ENCODE data around the gene DNAI1. TPM values are rescaled to one million over a fixed set of nuclear protein-coding genes. Genes with fewer than 3 reads are reported as not detected.

DNAI1 gene
- polyA plus RNA-seq, 1 donor (not counting 4 experiments of a cell fraction or from before 2014, with no cell fraction given) = 0.08 TPM

DNA sequence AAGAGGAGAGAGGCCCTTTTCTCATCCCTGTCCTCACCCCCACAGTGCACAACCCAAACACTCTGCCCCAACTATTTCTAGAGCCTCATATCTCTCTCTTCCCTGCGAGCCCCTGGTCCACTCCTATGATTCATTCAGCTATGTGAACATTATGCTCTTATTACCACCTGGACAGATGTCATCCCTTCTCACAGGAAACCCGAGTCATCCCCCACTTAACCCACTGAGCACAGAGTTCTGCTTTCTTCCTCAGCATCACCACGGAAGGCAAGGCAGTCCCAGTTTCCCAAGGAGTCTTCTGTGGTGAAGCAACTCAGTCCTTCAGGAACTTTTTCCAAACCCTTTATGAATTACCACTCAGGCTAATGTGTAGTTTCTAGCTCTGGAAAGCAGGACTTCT is 1.3 kb downstream of the DNAI1 start:
- no peaks in the 10 kb centered on the region for H3K36me3 ChIP-seq (ENCODE audit: control insufficient read depth in 2 of 2, extremely low read depth in 1 of 2, insufficient read depth in 2 of 2, low read length in 2 of 2)
- no peaks in the 10 kb centered on the region for H3K27me3 ChIP-seq (ENCODE audit: control insufficient read depth, extremely low read depth, insufficient read depth, low read length)
- no peak overlapping the region for H3K4me2 ChIP-seq (ENCODE audit: control insufficient read depth, extremely low read depth, insufficient read depth, low read depth, low read length)
- H3K9me1 ChIP-seq (ENCODE audit: control insufficient read depth, extremely low read depth, insufficient read depth, low read length) = no peaks in the 10 kb centered on the region
- no peak overlapping the region for H3K4me3 ChIP-seq (ENCODE audit: control insufficient read depth in 2 of 3, extremely low read depth in 1 of 3, insufficient read depth in 2 of 3, low read depth in 1 of 3, low read length in 3 of 3)
- FAIRE-seq = no peak
- no peaks in the 10 kb centered on the region for H3K9me3 ChIP-seq (ENCODE audit: control insufficient read depth, low read depth, low read length)
- no peak overlapping the region for H2AFZ ChIP-seq (ENCODE audit: control insufficient read depth, low read length)
- H3K4me1 ChIP-seq (ENCODE audit: control insufficient read depth, extremely low read depth, insufficient read depth, low read length) = peaks cover 37% of the 10 kb centered on the region
- H3K79me2 ChIP-seq (ENCODE audit: control insufficient read depth, insufficient read depth, low read length) = peaks cover 16% of the 10 kb centered on the region
- dilution Hi-C loops (cut with MboI; ENCODE audit: extremely low pct_ligation_motif_present, low sequenced_read_pairs) = no loop called here
- H3K27ac ChIP-seq (ENCODE audit: control insufficient read depth, insufficient read depth, low read length) = no peak overlapping the region
- no peaks in the 10 kb centered on the region for H4K20me1 ChIP-seq (ENCODE audit: control insufficient read depth, extremely low read depth, insufficient read depth, low read length)
- TF ChIP-seq EZH2 (IDR thresholded peaks at IDR 0.05; ENCODE audit: low read length) = no peak
- TF ChIP-seq, protein P1, sequence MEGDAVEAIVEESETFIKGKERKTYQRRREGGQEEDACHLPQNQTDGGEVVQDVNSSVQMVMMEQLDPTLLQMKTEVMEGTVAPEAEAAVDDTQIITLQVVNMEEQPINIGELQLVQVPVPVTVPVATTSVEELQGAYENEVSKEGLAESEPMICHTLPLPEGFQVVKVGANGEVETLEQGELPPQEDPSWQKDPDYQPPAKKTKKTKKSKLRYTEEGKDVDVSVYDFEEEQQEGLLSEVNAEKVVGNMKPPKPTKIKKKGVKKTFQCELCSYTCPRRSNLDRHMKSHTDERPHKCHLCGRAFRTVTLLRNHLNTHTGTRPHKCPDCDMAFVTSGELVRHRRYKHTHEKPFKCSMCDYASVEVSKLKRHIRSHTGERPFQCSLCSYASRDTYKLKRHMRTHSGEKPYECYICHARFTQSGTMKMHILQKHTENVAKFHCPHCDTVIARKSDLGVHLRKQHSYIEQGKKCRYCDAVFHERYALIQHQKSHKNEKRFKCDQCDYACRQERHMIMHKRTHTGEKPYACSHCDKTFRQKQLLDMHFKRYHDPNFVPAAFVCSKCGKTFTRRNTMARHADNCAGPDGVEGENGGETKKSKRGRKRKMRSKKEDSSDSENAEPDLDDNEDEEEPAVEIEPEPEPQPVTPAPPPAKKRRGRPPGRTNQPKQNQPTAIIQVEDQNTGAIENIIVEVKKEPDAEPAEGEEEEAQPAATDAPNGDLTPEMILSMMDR (optimal IDR thresholded peaks at IDR 0.05 in 1 of 3, IDR thresholded peaks at IDR 0.05 in 1 of 3, conservative IDR thresholded peaks at IDR 0.05 in 1 of 3; ENCODE audit: extremely low read depth in 1 of 3, insufficient read depth in 2 of 3, low read length in 3 of 3) = no peak
- no peak overlapping the region for H3K9ac ChIP-seq (ENCODE audit: control insufficient read depth, extremely low read depth, insufficient read depth, low read length)
- DNase-seq (ENCODE audit: low read depth, low spot score) = no peak

DNA sequence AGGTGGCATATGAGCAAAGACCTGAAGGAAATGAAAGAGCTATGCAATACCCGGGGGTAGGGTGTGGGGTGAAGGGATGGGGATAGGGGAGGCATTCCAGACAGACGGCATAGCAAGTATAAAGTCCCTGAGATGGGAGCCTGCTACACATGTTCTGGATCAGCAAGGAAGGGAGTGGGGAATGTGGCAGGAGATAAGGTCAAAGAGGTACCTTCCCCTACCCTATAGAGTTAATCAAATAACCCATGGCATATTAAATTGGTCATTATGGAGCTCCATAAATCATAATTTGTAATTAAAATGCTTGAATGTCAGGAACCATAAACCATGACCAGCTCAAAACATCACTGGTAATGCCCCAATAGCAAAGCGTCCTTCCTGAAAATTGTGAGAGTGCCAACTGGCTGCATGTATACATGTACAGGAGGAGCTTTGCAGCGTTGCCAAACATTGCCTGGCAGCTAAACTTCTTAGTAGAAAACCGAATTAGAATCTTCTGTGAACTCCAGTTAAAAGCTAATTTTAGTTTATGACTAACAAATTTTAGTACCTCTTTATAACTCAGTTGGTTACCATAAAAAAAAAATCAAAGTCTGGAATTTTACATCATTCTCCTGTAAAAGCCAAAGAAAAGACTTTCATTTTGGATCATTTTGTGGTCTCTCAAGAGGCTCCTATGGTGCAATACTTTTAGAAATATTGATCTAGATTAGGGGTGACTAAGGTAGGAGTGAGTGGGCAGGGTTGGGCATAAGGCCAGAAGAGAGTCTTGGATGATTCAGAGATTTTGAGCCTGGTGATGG is 4.7 kb downstream of the DNAI1 start:
- H4K20me1 ChIP-seq (ENCODE audit: control insufficient read depth, extremely low read depth, insufficient read depth, low read length) = no peaks in the 10 kb centered on the region
- TF ChIP-seq, protein P1 (optimal IDR thresholded peaks at IDR 0.05 in 1 of 3, IDR thresholded peaks at IDR 0.05 in 1 of 3, conservative IDR thresholded peaks at IDR 0.05 in 1 of 3; ENCODE audit: extremely low read depth in 1 of 3, insufficient read depth in 2 of 3, low read length in 3 of 3) = no peak
- peaks cover 26% of the 10 kb centered on the region for H3K4me1 ChIP-seq (ENCODE audit: control insufficient read depth, extremely low read depth, insufficient read depth, low read length)
- no peaks in the 10 kb centered on the region for H3K9me3 ChIP-seq (ENCODE audit: control insufficient read depth, low read depth, low read length)
- H3K79me2 ChIP-seq (ENCODE audit: control insufficient read depth, insufficient read depth, low read length) = no peaks in the 10 kb centered on the region
- no peak overlapping the region for H3K4me3 ChIP-seq (ENCODE audit: control insufficient read depth in 2 of 3, extremely low read depth in 1 of 3, insufficient read depth in 2 of 3, low read depth in 1 of 3, low read length in 3 of 3)
- FAIRE-seq (no peak), DNase-seq (ENCODE audit: low read depth, low spot score) (peak; percentile 32)
- H3K4me2 ChIP-seq (ENCODE audit: control insufficient read depth, extremely low read depth, insufficient read depth, low read depth, low read length) = peak overlapping the region; percentile 63
- no peaks in the 10 kb centered on the region for H3K36me3 ChIP-seq (ENCODE audit: control insufficient read depth in 2 of 2, extremely low read depth in 1 of 2, insufficient read depth in 2 of 2, low read length in 2 of 2)
- dilution Hi-C loops (cut with MboI; ENCODE audit: extremely low pct_ligation_motif_present, low sequenced_read_pairs) = no loop called here
- no peak overlapping the region for H2AFZ ChIP-seq (ENCODE audit: control insufficient read depth, low read length)
- no peaks in the 10 kb centered on the region for H3K9me1 ChIP-seq (ENCODE audit: control insufficient read depth, extremely low read depth, insufficient read depth, low read length)
- H3K27ac ChIP-seq (ENCODE audit: control insufficient read depth, insufficient read depth, low read length) = peak overlapping the region; percentile 10
- H3K27me3 ChIP-seq (ENCODE audit: control insufficient read depth, extremely low read depth, insufficient read depth, low read length) = no peaks in the 10 kb centered on the region
- H3K9ac ChIP-seq (ENCODE audit: control insufficient read depth, extremely low read depth, insufficient read depth, low read length) = no peak overlapping the region
